Measurements from ENCODE around the gene WDR88. TPM values are rescaled to one million over a fixed set of nuclear protein-coding genes. Genes with fewer than 3 reads are reported as not detected.

WDR88 gene
- polyA plus RNA-seq, 3 donors: not detected

DNA sequence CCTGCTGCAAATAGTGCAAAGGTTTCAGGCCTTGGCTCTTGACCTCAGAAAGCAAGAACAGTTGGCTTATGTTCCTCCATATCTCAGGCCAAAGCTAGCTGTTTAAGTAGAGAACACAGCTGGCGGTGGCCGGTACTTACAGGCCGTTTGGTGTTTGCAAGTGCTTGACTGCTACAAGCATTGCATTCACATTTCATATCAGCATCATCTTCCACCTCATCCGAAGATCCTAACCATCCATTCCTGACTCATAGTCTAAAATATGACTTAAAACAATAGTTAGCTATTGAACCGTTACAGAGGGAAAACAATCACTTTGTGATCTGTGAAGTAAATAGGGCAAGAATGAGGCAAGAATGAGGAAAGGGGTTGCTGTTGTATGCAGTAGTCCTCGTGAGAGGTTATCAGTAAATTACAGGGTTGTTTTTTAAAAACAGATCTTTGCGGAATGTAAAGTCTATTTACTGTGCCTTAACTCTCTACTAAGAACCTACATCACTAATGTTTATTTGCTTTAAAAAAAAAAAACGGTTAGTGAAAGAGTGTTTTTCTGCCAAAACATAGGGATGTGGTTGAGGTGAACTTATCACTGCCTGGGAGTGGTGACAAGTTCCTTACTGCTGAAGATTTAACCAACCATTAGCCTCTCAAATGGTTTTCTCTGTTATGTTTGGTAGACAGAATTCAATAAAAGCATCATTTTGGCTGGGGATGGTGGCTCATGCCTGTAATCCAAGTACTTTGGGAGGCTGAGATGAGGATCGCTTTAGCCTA, 21.6 kb upstream of the WDR88 start:
- peaks cover 0 to 2% (median 0%) of the 10 kb centered on the region in 3 donors for H3K27me3 Mint-ChIP-seq (ENCODE audit: low read depth in 3 of 3)
- peaks cover 71 to 88% of the 10 kb centered on the region in 2 donors for H3K36me3 Mint-ChIP-seq
- 97% methylated on average over 3 of the region's 9 CpGs for WGBS (ENCODE audit: insufficient coverage)
- DNase-seq: no peak
- H3K27me3 ChIP-seq (ENCODE audit: control insufficient read depth in 2 of 2, insufficient read depth in 2 of 2, low read length in 2 of 2): no peaks in the 10 kb centered on the region
- no peaks in the 10 kb centered on the region for H3K4me1 Mint-ChIP-seq
- H3K79me2 ChIP-seq (ENCODE audit: insufficient read depth, low read length): no peaks in the 10 kb centered on the region
- no peaks in the 10 kb centered on the region for H4K20me1 ChIP-seq (ENCODE audit: insufficient read depth, low read length)
- H3K36me3 ChIP-seq (replicated peaks in 1 of 2; ENCODE audit: control insufficient read depth in 1 of 2, insufficient read depth in 2 of 2, low read length in 2 of 2): peaks cover 77 to 86% of the 10 kb centered on the region in 2 donors
- H3K9me3 ChIP-seq (replicated peaks in 1 of 2; ENCODE audit: control insufficient read depth in 1 of 2, insufficient read depth in 1 of 2, low read length in 2 of 2): no peaks in the 10 kb centered on the region
- H3K27ac ChIP-seq (ENCODE audit: low read depth in 1 of 2, low read length in 2 of 2): no peak overlapping the region
- intact Hi-C loops (cut with micrococcal nuclease): no loop called here
- H3K9me3 Mint-ChIP-seq: peaks cover 0 to 4% (median 0%) of the 10 kb centered on the region in 7 donors
- H3K27ac Mint-ChIP-seq: no peak overlapping the region
- H3K4me3 Mint-ChIP-seq: no peak overlapping the region
- H3K4me1 ChIP-seq (ENCODE audit: control insufficient read depth in 1 of 2, insufficient read depth in 2 of 2, low read length in 2 of 2): no peaks in the 10 kb centered on the region
- no peak overlapping the region for H3K4me3 ChIP-seq (replicated peaks in 1 of 3; ENCODE audit: low read depth in 2 of 3, low read length in 3 of 3)
- no peak overlapping the region for H2AFZ ChIP-seq (ENCODE audit: insufficient read depth, low read depth, low read length, poor library complexity, severe bottlenecking)
- TF ChIP-seq, protein P1, sequence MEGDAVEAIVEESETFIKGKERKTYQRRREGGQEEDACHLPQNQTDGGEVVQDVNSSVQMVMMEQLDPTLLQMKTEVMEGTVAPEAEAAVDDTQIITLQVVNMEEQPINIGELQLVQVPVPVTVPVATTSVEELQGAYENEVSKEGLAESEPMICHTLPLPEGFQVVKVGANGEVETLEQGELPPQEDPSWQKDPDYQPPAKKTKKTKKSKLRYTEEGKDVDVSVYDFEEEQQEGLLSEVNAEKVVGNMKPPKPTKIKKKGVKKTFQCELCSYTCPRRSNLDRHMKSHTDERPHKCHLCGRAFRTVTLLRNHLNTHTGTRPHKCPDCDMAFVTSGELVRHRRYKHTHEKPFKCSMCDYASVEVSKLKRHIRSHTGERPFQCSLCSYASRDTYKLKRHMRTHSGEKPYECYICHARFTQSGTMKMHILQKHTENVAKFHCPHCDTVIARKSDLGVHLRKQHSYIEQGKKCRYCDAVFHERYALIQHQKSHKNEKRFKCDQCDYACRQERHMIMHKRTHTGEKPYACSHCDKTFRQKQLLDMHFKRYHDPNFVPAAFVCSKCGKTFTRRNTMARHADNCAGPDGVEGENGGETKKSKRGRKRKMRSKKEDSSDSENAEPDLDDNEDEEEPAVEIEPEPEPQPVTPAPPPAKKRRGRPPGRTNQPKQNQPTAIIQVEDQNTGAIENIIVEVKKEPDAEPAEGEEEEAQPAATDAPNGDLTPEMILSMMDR (IDR thresholded peaks at IDR 0.05): no peak
- no peak overlapping the region for H3K4me2 ChIP-seq (replicated peaks; ENCODE audit: extremely low read depth, low read length, poor library complexity, severe bottlenecking)
- no peak overlapping the region for H3K9ac ChIP-seq (ENCODE audit: insufficient read depth, low read length, poor library complexity, severe bottlenecking)

DNA sequence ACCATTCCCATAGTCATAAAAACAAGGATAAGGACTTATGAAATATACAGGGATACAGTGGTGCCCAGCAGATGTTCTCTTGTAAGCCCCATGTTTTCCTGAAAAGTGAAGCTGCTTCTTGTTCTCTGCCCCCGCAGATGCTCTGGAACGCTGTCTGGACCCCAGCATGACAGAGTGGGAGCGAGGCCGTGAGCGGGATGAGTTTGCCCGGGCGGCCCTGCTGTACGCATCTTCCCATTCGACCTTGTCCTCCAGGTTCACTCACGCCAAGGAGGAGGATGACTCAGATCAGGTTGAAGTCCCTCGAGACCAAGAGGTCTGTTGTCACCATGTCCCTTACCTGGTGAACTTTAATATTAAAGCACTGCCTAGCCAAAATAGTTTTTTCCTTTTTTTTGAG, 20.3 kb upstream of the WDR88 start:
- Mint-ChIP-seq H3K4me3 (no peak overlapping the region), H3K36me3 (peaks cover 75 to 93% of the 10 kb centered on the region in 2 donors), H3K9me3 (peaks cover 0 to 5% (median 0%) of the 10 kb centered on the region in 7 donors), H3K27ac (no peak overlapping the region), H3K4me1 (no peaks in the 10 kb centered on the region), H3K27me3 (ENCODE audit: low read depth in 3 of 3) (peaks cover 0 to 2% (median 0%) of the 10 kb centered on the region in 3 donors)
- Histone ChIP-seq H3K4me2 (replicated peaks; ENCODE audit: extremely low read depth, low read length, poor library complexity, severe bottlenecking) (no peak overlapping the region), H3K36me3 (replicated peaks in 1 of 2; ENCODE audit: control insufficient read depth in 1 of 2, insufficient read depth in 2 of 2, low read length in 2 of 2) (peaks cover 81 to 93% of the 10 kb centered on the region in 2 donors), H3K79me2 (ENCODE audit: insufficient read depth, low read length) (no peaks in the 10 kb centered on the region), H3K9ac (ENCODE audit: insufficient read depth, low read length, poor library complexity, severe bottlenecking) (no peak overlapping the region), H4K20me1 (ENCODE audit: insufficient read depth, low read length) (no peaks in the 10 kb centered on the region), H3K4me1 (ENCODE audit: control insufficient read depth in 1 of 2, insufficient read depth in 2 of 2, low read length in 2 of 2) (no peaks in the 10 kb centered on the region), H3K4me3 (replicated peaks in 1 of 3; ENCODE audit: low read depth in 2 of 3, low read length in 3 of 3) (no peak overlapping the region), H2AFZ (ENCODE audit: insufficient read depth, low read depth, low read length, poor library complexity, severe bottlenecking) (no peak overlapping the region), H3K27ac (ENCODE audit: low read depth in 1 of 2, low read length in 2 of 2) (no peak overlapping the region), H3K9me3 (replicated peaks in 1 of 2; ENCODE audit: control insufficient read depth in 1 of 2, insufficient read depth in 1 of 2, low read length in 2 of 2) (no peaks in the 10 kb centered on the region), H3K27me3 (ENCODE audit: control insufficient read depth in 2 of 2, insufficient read depth in 2 of 2, low read length in 2 of 2) (no peaks in the 10 kb centered on the region)
- no peak for DNase-seq
- intact Hi-C loops (cut with micrococcal nuclease): no loop called here
- WGBS (ENCODE audit: insufficient coverage): 96% methylated on average over 11 of the region's 11 CpGs
- TF ChIP-seq, protein P1 (IDR thresholded peaks at IDR 0.05): no peak
